ENCODE results near the gene UPF1. TPM values are rescaled to one million over a fixed set of nuclear protein-coding genes. Genes with fewer than 3 reads are reported as not detected.

UPF1 gene
- total RNA-seq, 1 donor = 36.6 TPM

DNA sequence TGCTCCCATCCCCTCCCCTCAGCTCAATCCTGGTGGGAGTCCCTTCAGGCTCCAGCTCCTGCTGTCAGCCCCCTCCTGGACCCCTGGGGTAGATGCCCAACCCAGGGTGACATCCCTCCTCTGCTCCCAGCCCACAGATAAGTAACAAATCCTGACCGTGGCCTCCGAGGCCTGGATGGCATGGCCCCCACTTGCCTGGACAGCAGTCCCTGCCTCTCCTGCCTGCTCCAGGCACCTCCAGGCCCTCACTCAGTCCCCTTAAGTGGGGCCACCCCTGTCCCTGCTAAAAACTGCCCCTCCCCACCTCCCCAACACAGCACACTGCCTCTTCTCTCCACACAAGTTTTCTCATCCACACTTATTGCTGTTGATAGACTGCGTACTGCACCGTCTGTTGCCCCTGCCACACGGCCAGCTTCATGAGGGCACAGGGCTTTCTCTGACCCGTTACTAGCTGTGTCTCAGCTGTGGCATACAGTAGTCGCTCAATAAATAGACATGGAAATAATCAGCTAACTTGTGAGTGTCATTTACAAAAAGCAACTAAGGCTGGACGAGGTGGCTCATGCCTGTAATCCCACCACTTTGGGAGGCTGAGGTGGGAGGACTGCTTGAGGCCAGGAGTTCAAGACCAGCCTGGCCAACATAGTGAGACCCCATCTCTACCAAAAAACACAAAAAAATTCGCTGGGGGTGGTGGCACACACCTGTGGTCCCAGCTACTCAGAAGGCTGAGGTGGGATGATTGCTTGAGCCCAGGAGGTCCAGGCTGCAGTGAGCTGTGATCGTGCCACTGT, 58.4 kb downstream of the UPF1 start:
- H3K4me3 ChIP-seq (ENCODE audit: insufficient read depth, low read length) = no peak overlapping the region
- no peaks in the 10 kb centered on the region for H3K36me3 ChIP-seq (ENCODE audit: insufficient read depth, low read length)
- no peak for DNase-seq (ENCODE audit: insufficient read length, low spot score, missing footprints)
- H4K20me1 ChIP-seq (ENCODE audit: insufficient read depth, low read length) = no peaks in the 10 kb centered on the region
- H3K79me2 ChIP-seq (ENCODE audit: insufficient read depth, low read length) = no peaks in the 10 kb centered on the region
- H3K27ac ChIP-seq (ENCODE audit: low read depth, low read length) = no peak overlapping the region
- H3K4me1 ChIP-seq (ENCODE audit: insufficient read depth, low read length) = no peaks in the 10 kb centered on the region
- no peak overlapping the region for H2AFZ ChIP-seq (ENCODE audit: low read length)
- H3K4me2 ChIP-seq (ENCODE audit: insufficient read depth, low read length) = no peak overlapping the region
- H3K27me3 ChIP-seq (ENCODE audit: insufficient read depth, low read length) = peaks cover 18% of the 10 kb centered on the region
- H3K9me3 ChIP-seq (ENCODE audit: low read depth, low read length) = no peaks in the 10 kb centered on the region
- TF ChIP-seq, protein P1, sequence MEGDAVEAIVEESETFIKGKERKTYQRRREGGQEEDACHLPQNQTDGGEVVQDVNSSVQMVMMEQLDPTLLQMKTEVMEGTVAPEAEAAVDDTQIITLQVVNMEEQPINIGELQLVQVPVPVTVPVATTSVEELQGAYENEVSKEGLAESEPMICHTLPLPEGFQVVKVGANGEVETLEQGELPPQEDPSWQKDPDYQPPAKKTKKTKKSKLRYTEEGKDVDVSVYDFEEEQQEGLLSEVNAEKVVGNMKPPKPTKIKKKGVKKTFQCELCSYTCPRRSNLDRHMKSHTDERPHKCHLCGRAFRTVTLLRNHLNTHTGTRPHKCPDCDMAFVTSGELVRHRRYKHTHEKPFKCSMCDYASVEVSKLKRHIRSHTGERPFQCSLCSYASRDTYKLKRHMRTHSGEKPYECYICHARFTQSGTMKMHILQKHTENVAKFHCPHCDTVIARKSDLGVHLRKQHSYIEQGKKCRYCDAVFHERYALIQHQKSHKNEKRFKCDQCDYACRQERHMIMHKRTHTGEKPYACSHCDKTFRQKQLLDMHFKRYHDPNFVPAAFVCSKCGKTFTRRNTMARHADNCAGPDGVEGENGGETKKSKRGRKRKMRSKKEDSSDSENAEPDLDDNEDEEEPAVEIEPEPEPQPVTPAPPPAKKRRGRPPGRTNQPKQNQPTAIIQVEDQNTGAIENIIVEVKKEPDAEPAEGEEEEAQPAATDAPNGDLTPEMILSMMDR (IDR thresholded peaks at IDR 0.05; ENCODE audit: extremely low read depth, low read depth, low read length) = no peak

- no peaks in the 10 kb centered on the region for H3K4me1 ChIP-seq (ENCODE audit: insufficient read depth, low read length)
- H2AFZ ChIP-seq (ENCODE audit: low read length) = no peak overlapping the region
- TF ChIP-seq, protein P1 (IDR thresholded peaks at IDR 0.05; ENCODE audit: extremely low read depth, low read depth, low read length) = no peak
- H3K4me2 ChIP-seq (ENCODE audit: insufficient read depth, low read length) = no peak overlapping the region
- DNase-seq (ENCODE audit: insufficient read length, low spot score, missing footprints) = peak; percentile 93
- H3K79me2 ChIP-seq (ENCODE audit: insufficient read depth, low read length) = no peaks in the 10 kb centered on the region
- no peaks in the 10 kb centered on the region for H3K36me3 ChIP-seq (ENCODE audit: insufficient read depth, low read length)
- peaks cover 2% of the 10 kb centered on the region for H4K20me1 ChIP-seq (ENCODE audit: insufficient read depth, low read length)
- H3K27me3 ChIP-seq (ENCODE audit: insufficient read depth, low read length) = peaks cover 18% of the 10 kb centered on the region
- H3K4me3 ChIP-seq (ENCODE audit: insufficient read depth, low read length) = no peak overlapping the region
- H3K9me3 ChIP-seq (ENCODE audit: low read depth, low read length) = no peaks in the 10 kb centered on the region
- no peak overlapping the region for H3K27ac ChIP-seq (ENCODE audit: low read depth, low read length)
These were observed 62.0 kb downstream of the UPF1 start for GRCh38 chr19:18893587-18894253.

- no peak overlapping the region for H3K27ac ChIP-seq (ENCODE audit: low read depth, low read length)
- DNase-seq (ENCODE audit: insufficient read length, low spot score, missing footprints) = peak; percentile 98
- H3K36me3 ChIP-seq (ENCODE audit: insufficient read depth, low read length) = no peaks in the 10 kb centered on the region
- H3K4me2 ChIP-seq (ENCODE audit: insufficient read depth, low read length) = peak overlapping the region; percentile 70
- peaks cover 18% of the 10 kb centered on the region for H3K27me3 ChIP-seq (ENCODE audit: insufficient read depth, low read length)
- H4K20me1 ChIP-seq (ENCODE audit: insufficient read depth, low read length) = peaks cover 4% of the 10 kb centered on the region
- no peak overlapping the region for H2AFZ ChIP-seq (ENCODE audit: low read length)
- no peaks in the 10 kb centered on the region for H3K9me3 ChIP-seq (ENCODE audit: low read depth, low read length)
- H3K4me3 ChIP-seq (ENCODE audit: insufficient read depth, low read length) = peak overlapping the region; percentile 63
- H3K4me1 ChIP-seq (ENCODE audit: insufficient read depth, low read length) = no peaks in the 10 kb centered on the region
- TF ChIP-seq, protein P1 (IDR thresholded peaks at IDR 0.05; ENCODE audit: extremely low read depth, low read depth, low read length) = no peak
- H3K79me2 ChIP-seq (ENCODE audit: insufficient read depth, low read length) = no peaks in the 10 kb centered on the region
These were observed 62.7 kb downstream of the UPF1 start for GRCh38 chr19:18894254-18895037.

Data from osteoblast (primary cell).